HG03108 (cell line): ENCODE results near the gene PHLPP1.

Experiments
- ATAC-seq: cut with Tn5 transposase; IDR thresholded peaks from one replicate; pipeline ENCODE4 v1.9.1; 2021; ENCODE audit warnings: moderate library complexity; ENCODE audit not compliant: unreplicated experiment

PHLPP1 gene

GRCh38 chr18:62844850-62845643 lies 129.7 kb downstream of the PHLPP1 start:
- ATAC-seq, result peak; percentile 72

- ATAC-seq, result no peak
These were observed 131.0 kb downstream of the PHLPP1 start for GRCh38 chr18:62846313-62846712.

- no peak for ATAC-seq
These were observed 131.7 kb downstream of the PHLPP1 start for GRCh38 chr18:62847081-62847480.

GRCh38 chr18:62848946-62849345 lies 133.6 kb downstream of the PHLPP1 start:
- ATAC-seq, result no peak

GRCh38 chr18:62850619-62851306 lies 135.4 kb downstream of the PHLPP1 start:
- ATAC-seq, result no peak

GRCh38 chr18:62852851-62853250 lies 137.5 kb downstream of the PHLPP1 start:
- ATAC-seq, result no peak

GRCh38 chr18:62856294-62856693 lies 141.0 kb downstream of the PHLPP1 start:
- ATAC-seq, result no peak

- no peak for ATAC-seq
These were observed 142.1 kb downstream of the PHLPP1 start for GRCh38 chr18:62857263-62857976.

GRCh38 chr18:62860062-62860461 lies 144.7 kb downstream of the PHLPP1 start:
- ATAC-seq, result no peak

GRCh38 chr18:62862466-62862865 lies 147.1 kb downstream of the PHLPP1 start:
- ATAC-seq, result no peak

GRCh38 chr18:62863579-62864001 lies 148.2 kb downstream of the PHLPP1 start:
- no peak for ATAC-seq

GRCh38 chr18:62865498-62865897 lies 150.2 kb downstream of the PHLPP1 start:
- ATAC-seq, result no peak

- no peak for ATAC-seq
These were observed 152.2 kb downstream of the PHLPP1 start for GRCh38 chr18:62867534-62867933.

- no peak for ATAC-seq
These were observed 153.3 kb downstream of the PHLPP1 start for GRCh38 chr18:62868645-62869044.

GRCh38 chr18:62870643-62871042 lies 155.3 kb downstream of the PHLPP1 start:
- ATAC-seq, result no peak

- no peak for ATAC-seq
These were observed 160.0 kb downstream of the PHLPP1 start for GRCh38 chr18:62875323-62875722.

- no peak for ATAC-seq
These were observed 160.8 kb downstream of the PHLPP1 start for GRCh38 chr18:62876111-62876510.

GRCh38 chr18:62876828-62877227 lies 161.5 kb downstream of the PHLPP1 start:
- ATAC-seq, result no peak

- no peak for ATAC-seq
These were observed 162.3 kb downstream of the PHLPP1 start for GRCh38 chr18:62877411-62878221.

GRCh38 chr18:62878305-62878704 lies 163.0 kb downstream of the PHLPP1 start:
- no peak for ATAC-seq

GRCh38 chr18:62880034-62880433 lies 164.7 kb downstream of the PHLPP1 start:
- no peak for ATAC-seq
